ENCODE results near the gene NTS. TPM values are rescaled to one million over a fixed set of nuclear protein-coding genes. Genes with fewer than 3 reads are reported as not detected.
A peak's percentile ranks its signal among the peaks of the same experiment; 100 is the strongest.

Gene NTS, protein sequence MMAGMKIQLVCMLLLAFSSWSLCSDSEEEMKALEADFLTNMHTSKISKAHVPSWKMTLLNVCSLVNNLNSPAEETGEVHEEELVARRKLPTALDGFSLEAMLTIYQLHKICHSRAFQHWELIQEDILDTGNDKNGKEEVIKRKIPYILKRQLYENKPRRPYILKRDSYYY
- 2.3 TPM for total RNA-seq
- long read RNA-seq, partial matches to known transcripts = 0 of 3 reads
- long read RNA-seq, other reads (novel, unspliced or antisense) = 2 of 3 reads

GRCh38 chr12:85874031-85874461 is at the start of gene NTS:
Gene NTS, plus strand, starts transcription at chr12:85874295. Its CDS starts 109 bp downstream, at chr12:85874404.
- no peaks in the 10 kb centered on the region for H3K4me1 ChIP-seq
- no peaks in the 10 kb centered on the region for H3K27me3 ChIP-seq (ENCODE audit: low read depth)
- no peak for ATAC-seq
- intact Hi-C loops (cut with DNase I) = loop anchor here (10.0 kb wide), 1 partner anchor 399 kb away; no protein-coding TSS in a partner anchor
- no peak for DNase-seq
- H3K4me3 ChIP-seq = no peak within 1 kb of the TSS
- H3K27ac ChIP-seq = no peak within 1 kb of the TSS
- TF ChIP-seq, protein P1, sequence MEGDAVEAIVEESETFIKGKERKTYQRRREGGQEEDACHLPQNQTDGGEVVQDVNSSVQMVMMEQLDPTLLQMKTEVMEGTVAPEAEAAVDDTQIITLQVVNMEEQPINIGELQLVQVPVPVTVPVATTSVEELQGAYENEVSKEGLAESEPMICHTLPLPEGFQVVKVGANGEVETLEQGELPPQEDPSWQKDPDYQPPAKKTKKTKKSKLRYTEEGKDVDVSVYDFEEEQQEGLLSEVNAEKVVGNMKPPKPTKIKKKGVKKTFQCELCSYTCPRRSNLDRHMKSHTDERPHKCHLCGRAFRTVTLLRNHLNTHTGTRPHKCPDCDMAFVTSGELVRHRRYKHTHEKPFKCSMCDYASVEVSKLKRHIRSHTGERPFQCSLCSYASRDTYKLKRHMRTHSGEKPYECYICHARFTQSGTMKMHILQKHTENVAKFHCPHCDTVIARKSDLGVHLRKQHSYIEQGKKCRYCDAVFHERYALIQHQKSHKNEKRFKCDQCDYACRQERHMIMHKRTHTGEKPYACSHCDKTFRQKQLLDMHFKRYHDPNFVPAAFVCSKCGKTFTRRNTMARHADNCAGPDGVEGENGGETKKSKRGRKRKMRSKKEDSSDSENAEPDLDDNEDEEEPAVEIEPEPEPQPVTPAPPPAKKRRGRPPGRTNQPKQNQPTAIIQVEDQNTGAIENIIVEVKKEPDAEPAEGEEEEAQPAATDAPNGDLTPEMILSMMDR (IDR thresholded peaks at IDR 0.05) = no peak
- H3K9me3 ChIP-seq = no peaks in the 10 kb centered on the region
- no peaks in the 10 kb centered on the region for H3K36me3 ChIP-seq

- no peak overlapping the region for H3K27ac ChIP-seq
- intact Hi-C loops (cut with DNase I) = no loop called here
- no peaks in the 10 kb centered on the region for H3K27me3 ChIP-seq (ENCODE audit: low read depth)
- peaks cover 5% of the 10 kb centered on the region for H3K9me3 ChIP-seq
- no peak for DNase-seq
- ATAC-seq = no peak
- H3K36me3 ChIP-seq = no peaks in the 10 kb centered on the region
- TF ChIP-seq, protein P1 (IDR thresholded peaks at IDR 0.05) = no peak
- peaks cover 26% of the 10 kb centered on the region for H3K4me1 ChIP-seq
- no peak overlapping the region for H3K4me3 ChIP-seq
Observed at GRCh38 chr12:85825746-85826145, 48.3 kb upstream of the NTS start.

GRCh38 chr12:85828576-85828975 is 45.5 kb upstream of the NTS start:
- DNase-seq = no peak
- TF ChIP-seq, protein P1 (IDR thresholded peaks at IDR 0.05) = no peak
- no peaks in the 10 kb centered on the region for H3K27me3 ChIP-seq (ENCODE audit: low read depth)
- intact Hi-C loops (cut with DNase I) = no loop called here
- no peaks in the 10 kb centered on the region for H3K9me3 ChIP-seq
- no peak for ATAC-seq
- peaks cover 11% of the 10 kb centered on the region for H3K4me1 ChIP-seq
- H3K4me3 ChIP-seq = no peak overlapping the region
- H3K27ac ChIP-seq = no peak overlapping the region
- no peaks in the 10 kb centered on the region for H3K36me3 ChIP-seq

- Histone ChIP-seq H3K27ac (no peak overlapping the region), H3K4me3 (no peak overlapping the region), H3K4me1 (peaks cover 7% of the 10 kb centered on the region), H3K9me3 (no peaks in the 10 kb centered on the region), H3K27me3 (ENCODE audit: low read depth) (no peaks in the 10 kb centered on the region), H3K36me3 (no peaks in the 10 kb centered on the region)
- TF ChIP-seq, protein P1 (IDR thresholded peaks at IDR 0.05) = no peak
- ATAC-seq (no peak), DNase-seq (no peak)
- intact Hi-C loops (cut with DNase I) = no loop called here
Observed at GRCh38 chr12:85829391-85829790, 44.7 kb upstream of the NTS start.

DNA sequence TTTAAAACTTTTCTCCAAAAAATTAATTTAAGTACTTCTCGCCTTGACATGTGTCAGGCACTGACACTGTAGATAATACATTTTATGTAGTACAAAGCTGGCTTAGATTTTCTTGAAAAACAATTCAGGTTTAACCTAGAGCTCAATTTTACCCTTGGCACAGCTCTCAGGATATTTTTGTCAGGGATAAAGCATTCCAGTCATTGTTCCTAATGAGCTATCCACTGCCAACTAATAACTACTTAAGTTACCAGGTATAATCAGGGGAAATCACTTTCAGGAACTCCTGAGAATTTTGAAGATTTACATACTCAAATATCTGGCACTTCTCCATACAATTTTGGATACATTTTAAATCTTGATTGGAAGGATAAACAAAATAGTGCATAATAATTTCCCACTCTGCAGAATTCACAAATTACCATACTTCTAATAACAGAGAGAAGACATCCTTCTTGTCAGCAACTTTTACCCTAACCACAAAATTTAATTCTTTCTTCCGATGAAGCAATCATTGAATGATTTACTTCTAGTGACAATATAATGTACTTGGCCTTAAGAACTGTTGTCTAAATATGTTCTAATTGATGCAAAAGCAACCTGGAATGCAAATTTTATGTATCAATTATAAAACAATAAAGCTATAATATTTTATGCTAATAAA is 42.6 kb upstream of the NTS start:
- DNase-seq = no peak
- intact Hi-C loops (cut with DNase I) = no loop called here
- Histone ChIP-seq H3K27me3 (ENCODE audit: low read depth) (no peaks in the 10 kb centered on the region), H3K27ac (no peak overlapping the region), H3K36me3 (no peaks in the 10 kb centered on the region), H3K9me3 (no peaks in the 10 kb centered on the region), H3K4me3 (peak overlapping the region; percentile 9), H3K4me1 (peaks cover 7% of the 10 kb centered on the region)
- ATAC-seq = no peak
- TF ChIP-seq, protein P1 (IDR thresholded peaks at IDR 0.05) = no peak

All from lower lobe of right lung (tissue), 2 donors.